GM21515 (cell line): ENCODE data around the gene RIMBP2.

Source experiments
- ATAC-seq: cut with Tn5 transposase; IDR thresholded peaks from one replicate; pipeline ENCODE4 v1.9.1; 2021; ENCODE audit not compliant: unreplicated experiment

RIMBP2 gene

GRCh38 chr12:130547480-130548155, 168.5 kb downstream of the RIMBP2 start:
- no peak for ATAC-seq

- ATAC-seq: no peak
These were observed 169.6 kb downstream of the RIMBP2 start for GRCh38 chr12:130546494-130546893.

- ATAC-seq: no peak
These were observed 170.6 kb downstream of the RIMBP2 start for GRCh38 chr12:130545475-130545874.

DNA sequence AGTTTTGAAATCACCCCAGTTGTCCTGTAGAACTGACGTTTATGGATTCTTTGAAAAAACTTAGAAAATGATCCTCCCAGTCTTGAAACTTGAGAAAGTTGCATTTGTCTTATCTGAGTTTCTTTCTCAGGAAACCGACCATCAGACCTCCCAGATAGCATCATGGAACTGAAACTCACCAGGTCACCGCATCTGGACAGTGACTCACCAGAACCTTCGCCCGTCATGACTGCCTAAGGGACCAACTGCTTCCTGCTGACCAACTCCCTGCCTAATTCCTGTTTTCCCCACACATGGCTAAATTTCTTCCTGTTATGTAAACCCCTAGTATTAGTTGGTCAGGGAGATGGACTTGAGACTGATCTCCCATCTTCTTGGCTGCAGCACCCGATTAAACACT, 175.7 kb downstream of the RIMBP2 start:
- ATAC-seq: no peak

- no peak for ATAC-seq
These were observed 177.6 kb downstream of the RIMBP2 start for GRCh38 chr12:130538343-130539095.

DNA sequence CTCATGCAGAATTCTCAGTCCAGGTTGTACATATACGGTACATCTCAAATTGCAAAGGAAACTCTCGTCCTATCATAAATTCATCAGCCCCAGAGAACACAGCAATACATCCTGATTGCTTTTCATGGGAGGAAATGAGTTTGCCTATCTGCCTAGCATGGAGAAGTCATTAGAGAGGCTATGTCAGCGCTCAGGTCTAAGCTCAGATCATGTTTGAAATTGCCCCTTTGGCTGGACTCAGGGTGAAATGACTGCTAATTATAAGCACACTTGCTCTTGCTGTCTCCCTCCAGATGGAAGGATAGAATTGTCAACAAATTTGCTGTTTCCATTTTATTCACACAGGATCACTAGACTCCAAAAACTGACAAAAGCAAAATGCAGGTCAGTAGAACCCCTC, 178.4 kb downstream of the RIMBP2 start:
- no peak for ATAC-seq

- no peak for ATAC-seq
These were observed 179.0 kb downstream of the RIMBP2 start for GRCh38 chr12:130537051-130537450.

DNA sequence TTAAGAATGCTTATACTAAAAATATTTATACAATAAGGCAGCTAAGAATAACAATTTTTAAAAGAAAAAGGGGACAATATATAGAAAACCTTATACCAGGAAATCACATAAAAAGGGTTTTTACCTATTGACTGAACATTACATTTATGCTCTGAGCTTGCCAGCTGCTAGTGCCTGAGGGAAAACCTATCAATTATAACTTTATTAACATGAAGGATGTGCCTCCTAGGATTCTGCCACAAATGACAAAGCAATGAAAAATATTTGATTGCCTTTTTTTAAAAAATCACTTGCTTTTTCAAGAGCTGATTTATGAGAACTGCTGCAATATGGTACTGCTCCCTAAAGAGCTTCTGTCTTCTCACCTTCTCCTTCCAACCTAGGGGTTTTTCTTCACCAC, 185.7 kb downstream of the RIMBP2 start:
- no peak for ATAC-seq

DNA sequence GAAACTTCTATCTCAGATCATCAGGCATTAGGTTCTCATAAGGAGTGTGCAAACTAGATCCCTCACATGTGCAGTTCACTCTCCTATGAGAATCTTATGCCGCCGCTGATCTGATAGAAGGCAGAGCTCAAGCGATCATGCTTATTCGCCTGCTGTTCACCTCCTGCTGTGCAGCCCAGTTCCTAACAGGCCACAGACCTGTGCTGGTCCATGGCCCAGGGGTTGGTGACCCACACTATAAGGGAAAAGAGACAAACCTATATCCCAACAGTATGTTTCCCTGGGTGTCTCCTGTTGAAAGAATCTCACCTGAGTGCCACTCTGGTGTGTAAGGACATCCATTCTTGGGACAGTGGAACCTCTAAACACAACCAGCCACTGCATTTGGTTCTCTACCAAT, 186.3 kb downstream of the RIMBP2 start:
- ATAC-seq: no peak

DNA sequence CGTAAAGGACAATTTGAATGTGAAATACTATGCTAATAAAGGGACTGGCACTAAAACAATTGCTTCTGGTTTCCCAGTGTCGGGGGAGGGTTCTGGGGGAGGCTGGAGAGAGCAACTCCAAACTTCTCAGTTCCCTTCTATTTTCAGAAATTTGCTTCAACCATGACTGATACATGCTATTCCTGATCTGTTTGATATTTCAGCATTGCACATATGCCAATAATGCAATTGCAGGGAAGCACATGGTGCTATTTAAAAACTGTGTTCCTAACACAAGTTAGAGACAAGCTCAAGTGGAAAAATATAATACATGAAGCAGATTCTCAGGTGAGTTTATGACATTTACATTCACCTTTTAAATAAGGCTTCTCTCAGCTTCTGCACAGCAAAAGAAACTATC, 188.9 kb downstream of the RIMBP2 start:
- ATAC-seq: no peak

- ATAC-seq: no peak
These were observed 189.3 kb downstream of the RIMBP2 start for GRCh38 chr12:130526813-130527212.

GRCh38 chr12:130525384-130526172, 190.5 kb downstream of the RIMBP2 start:
- no peak for ATAC-seq

GRCh38 chr12:130524759-130525158, 191.3 kb downstream of the RIMBP2 start:
- no peak for ATAC-seq

- ATAC-seq: no peak
These were observed 192.1 kb downstream of the RIMBP2 start for GRCh38 chr12:130523863-130524614.

DNA sequence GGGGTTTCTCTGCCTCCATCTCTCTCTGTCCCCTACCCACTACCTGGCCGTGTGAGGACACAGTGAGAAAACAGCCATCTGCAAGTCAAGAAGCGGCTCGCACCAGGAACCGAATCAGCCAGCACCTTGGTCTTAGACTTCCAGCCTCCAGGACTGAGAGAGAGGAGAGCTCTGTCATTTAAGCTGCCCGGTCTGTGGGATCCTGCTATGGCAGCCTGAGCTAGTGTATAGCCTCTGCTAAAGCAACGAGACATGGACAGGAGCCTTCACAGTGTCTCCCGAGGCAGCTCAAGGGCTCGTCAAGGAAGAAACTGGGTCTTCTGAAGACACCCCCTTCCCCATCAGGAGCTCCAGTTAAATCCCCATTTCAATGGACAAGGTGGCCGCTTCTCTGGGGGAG, 192.9 kb downstream of the RIMBP2 start:
- no peak for ATAC-seq

GRCh38 chr12:130522244-130522834, 193.8 kb downstream of the RIMBP2 start:
- no peak for ATAC-seq

DNA sequence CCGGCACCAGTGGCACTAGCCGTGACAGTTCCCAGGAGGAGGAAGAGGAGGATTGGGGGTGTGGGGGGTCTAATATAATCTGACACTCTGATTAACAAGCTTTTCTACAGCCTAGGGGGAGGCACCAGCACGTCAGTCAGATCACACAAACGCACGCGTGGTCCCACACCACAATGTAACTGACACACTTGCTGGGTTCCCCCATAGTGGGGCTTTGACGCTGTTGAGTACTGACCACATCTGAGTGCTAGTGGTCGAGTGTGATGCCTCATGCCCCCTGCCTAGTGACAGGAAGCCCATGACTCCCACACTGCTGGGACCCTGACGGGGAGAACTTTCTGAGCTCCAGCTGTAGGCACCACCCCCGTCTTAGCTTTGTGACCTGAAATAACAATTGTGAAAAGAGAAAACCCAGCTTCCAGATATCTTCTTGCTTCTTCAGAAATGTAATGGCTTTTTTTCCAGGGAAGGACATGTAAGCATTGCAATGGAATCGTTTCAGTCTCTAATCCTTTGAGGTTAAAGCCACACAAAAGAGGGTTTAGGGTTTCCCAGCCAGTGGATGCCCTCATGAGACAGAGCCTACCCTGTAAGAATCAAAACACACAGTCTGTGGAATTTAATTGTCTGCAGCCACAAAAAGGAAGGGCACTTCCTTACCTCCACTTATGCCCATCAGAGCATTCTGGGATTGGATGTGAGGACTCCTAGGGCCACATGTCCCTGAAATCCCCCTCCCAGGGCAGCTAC, 194.5 kb downstream of the RIMBP2 start:
- no peak for ATAC-seq

DNA sequence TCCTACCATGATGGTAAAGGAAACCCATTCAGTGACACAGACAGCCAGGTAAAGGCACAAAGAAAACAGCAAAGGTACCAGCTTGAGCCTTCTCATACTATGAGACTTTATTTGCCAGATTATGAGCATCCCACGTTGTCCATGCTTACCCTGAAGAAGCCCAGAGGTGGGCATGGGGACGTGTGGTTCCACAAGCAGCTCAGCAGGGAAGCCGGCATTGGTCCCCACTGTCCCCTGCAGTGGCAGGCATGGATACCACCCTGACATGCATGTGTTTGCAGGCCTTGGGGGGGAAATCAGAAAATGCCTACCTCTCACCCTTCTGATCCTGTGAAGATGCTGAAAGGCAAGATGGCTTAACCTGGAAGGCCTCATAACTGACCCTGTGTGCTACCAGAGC, 195.3 kb downstream of the RIMBP2 start:
- ATAC-seq: no peak

GRCh38 chr12:130517588-130517987, 198.5 kb downstream of the RIMBP2 start:
- no peak for ATAC-seq

DNA sequence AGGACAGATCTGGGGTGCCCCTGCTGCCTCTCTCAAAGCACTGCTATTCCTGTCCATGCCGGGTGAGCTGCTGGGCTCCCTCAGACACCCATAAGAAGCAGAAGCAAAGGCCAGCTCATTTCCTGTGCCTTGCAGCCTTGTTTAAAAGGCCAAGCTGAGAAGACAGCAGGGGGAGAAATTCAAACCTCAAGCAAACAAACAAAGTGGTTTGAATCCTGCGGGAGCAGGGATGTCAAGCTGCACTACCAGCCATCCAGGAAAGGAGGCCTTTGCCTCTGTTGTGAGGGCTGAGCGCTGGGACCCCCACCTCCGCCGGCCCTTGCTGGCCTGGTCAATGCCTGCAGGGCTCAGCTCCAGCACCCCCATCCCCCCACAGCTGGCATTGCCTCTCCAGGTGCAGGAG, 201.9 kb downstream of the RIMBP2 start:
- ATAC-seq: no peak
